Hepatocyte (in vitro differentiated cells): ENCODE results near the gene ELFN1.

Source experiments
- CTCF ChIP-seq: fragments of 200-600 bp; sonication (generic); IDR thresholded peaks from 2 replicates; pipeline ENCODE4 v1.5.1; 2016; ENCODE audit warnings: antibody characterized with exemption, mild to moderate bottlenecking; ENCODE audit not compliant: poor library complexity
- EZH2 ChIP-seq: fragments of 200-600 bp; sonication (generic); IDR thresholded peaks from 2 replicates; pipeline ENCODE4 v1.6.1; 2016; ENCODE audit warnings: antibody characterized with exemption, mild to moderate bottlenecking, borderline replicate concordance
- EZH2phosphoT487 ChIP-seq: fragments of 200-600 bp; sonication (generic); IDR thresholded peaks from one replicate; pipeline ENCODE4 v1.6.1; 2018; ENCODE audit warnings: antibody characterized with exemption, mild to moderate bottlenecking, low read depth, moderate library complexity; ENCODE audit not compliant: unreplicated experiment, severe bottlenecking

- no peak for TF ChIP-seq CTCF
- TF ChIP-seq EZH2phosphoT487, result no peak
- TF ChIP-seq EZH2, result no peak
Measured at GRCh38 chr7:1712907-1713501, 42.9 kb downstream of the ELFN1 start.
